H1 (cell line): ENCODE measurements around the gene SLFN5.

ENCODE experiments used
- CTCF ChIP-seq, 3 experiments: IDR thresholded peaks; 1 replicate in 2 of 3; 2 replicates in 1 of 3; pipeline versions ENCODE4 v1.5.1 to v1.6.1; 2011; ENCODE audit warnings: low read length in 3 of 3, mild to moderate bottlenecking in 3 of 3, inconsistent platforms in 2 of 3, low read depth in 1 of 3, moderate library complexity in 1 of 3; ENCODE audit not compliant: insufficient read depth in 1 of 3; ENCODE audit errors: control extremely low read depth in 1 of 3
- EZH2 ChIP-seq: fragments of 200-600 bp; sonication (generic); IDR thresholded peaks from 2 replicates; pipeline ENCODE4 v1.7.1; 2012; ENCODE audit warnings: low read depth, mild to moderate bottlenecking, moderate library complexity, low read length, inconsistent platforms; ENCODE audit not compliant: severe bottlenecking
- KDM5A ChIP-seq: fragments of 200-600 bp; IDR thresholded peaks from 2 replicates; pipeline ENCODE4 v1.7.1; 2012; ENCODE audit warnings: mild to moderate bottlenecking, low read length, inconsistent platforms, mixed read lengths
- POLR2A ChIP-seq, 2 experiments: IDR thresholded peaks; 1 replicate in 1 of 2; 2 replicates in 1 of 2; pipeline ENCODE4 v1.6.1; 2011; ENCODE audit warnings: low read depth in 2 of 2, low read length in 2 of 2, mild to moderate bottlenecking in 2 of 2; ENCODE audit errors: control extremely low read depth in 1 of 2
- SUZ12 ChIP-seq: fragments of 200-600 bp; sonication (generic); IDR thresholded peaks from 2 replicates; pipeline ENCODE4 v1.6.1; 2012; ENCODE audit warnings: mild to moderate bottlenecking, inconsistent platforms, low read length, moderate library complexity, mixed read lengths

- TF ChIP-seq POLR2A (IDR thresholded peaks at IDR 0.05; ENCODE audit: control extremely low read depth in 1 of 2, low read depth in 2 of 2, low read length in 2 of 2) = peak in 1 of 2 experiments; percentile 79; a peak in 2 of 3 replicates
- TF ChIP-seq SUZ12 = no peak; the same call in 1 of the 2 replicates
- TF ChIP-seq KDM5A = no peak
- TF ChIP-seq CTCF (IDR thresholded peaks at IDR 0.05; ENCODE audit: control extremely low read depth in 1 of 3, insufficient read depth in 1 of 3, low read depth in 1 of 3, low read length in 3 of 3) = no peak
- TF ChIP-seq EZH2 = no peak
These were observed at the start of gene SLFN5 for GRCh38 chr17:35242805-35243560.
